Stomach (tissue), 4 donors: ENCODE results near the gene LFNG.

ENCODE experiments used
- CTCF ChIP-seq, 7 experiments: fragments of 450-650 bp in 4 of 7; fragments of 200-600 bp in 3 of 7; sonication (generic) in 3 of 7; IDR thresholded peaks; one replicate each; pipeline ENCODE4 v1.5.1; 2016 to 2019; ENCODE audit warnings: antibody characterized with exemption in 7 of 7, control low read depth in 2 of 7, mild to moderate bottlenecking in 1 of 7
- POLR2A ChIP-seq, 4 donors: fragments of 450-650 bp; IDR thresholded peaks; one replicate each; pipeline ENCODE4 v1.6.1; 2016; ENCODE audit warnings: antibody characterized with exemption in 4 of 4, control low read depth in 2 of 4, mild to moderate bottlenecking in 1 of 4, moderate library complexity in 1 of 4
- POLR2AphosphoS5 ChIP-seq, 3 donors: sonication (generic); formaldehyde crosslinking; IDR thresholded peaks; one replicate each; pipeline ENCODE4 v1.6.1; 2016; ENCODE audit warnings: antibody characterized with exemption in 3 of 3

GRCh38 chr7:2497065-2497464, 22.5 kb upstream of the LFNG start:
- TF ChIP-seq POLR2AphosphoS5 (IDR thresholded peaks at IDR 0.05) (no peak), CTCF (IDR thresholded peaks at IDR 0.05) (no peak), POLR2A (IDR thresholded peaks at IDR 0.05) (no peak)
